ENCODE data around the gene TRIP13. TPM values are rescaled to one million over a fixed set of nuclear protein-coding genes. Genes with fewer than 3 reads are reported as not detected.

The TRIP13 gene
- total and polyA plus RNA-seq, 2 experiments from 2014 or later, result 10.4 to 12.4 TPM

- Histone ChIP-seq H3K4me3 (peak overlapping the region; percentile 61), H3K27ac (no peak overlapping the region), H3K36me3 (peaks cover 36% of the 10 kb centered on the region), H3K27me3 (no peaks in the 10 kb centered on the region), H3K4me1 (ENCODE audit: low read depth) (peaks cover 4% of the 10 kb centered on the region), H3K9me3 (ENCODE audit: low read depth) (no peaks in the 10 kb centered on the region)
- TF ChIP-seq CTCF (IDR thresholded peaks at IDR 0.05; ENCODE audit: low read depth, low read length), result no peak
- DNase-seq (ENCODE audit: low read depth in 1 of 2, low spot score in 1 of 2), result peak in 1 of 2 donors; percentile 4
These were observed 1.4 kb upstream of the TRIP13 start for GRCh38 chr5:891117-891836.

- H3K4me3 ChIP-seq, result peak overlapping the region; percentile 61
- H3K36me3 ChIP-seq, result peaks cover 29% of the 10 kb centered on the region
- H3K27ac ChIP-seq, result peak overlapping the region; percentile 96
- H3K9me3 ChIP-seq (ENCODE audit: low read depth), result no peaks in the 10 kb centered on the region
- H3K4me1 ChIP-seq (ENCODE audit: low read depth), result peaks cover 4% of the 10 kb centered on the region
- DNase-seq (ENCODE audit: low read depth in 1 of 2, low spot score in 1 of 2), result peak; percentile 30 to 34
- TF ChIP-seq CTCF (IDR thresholded peaks at IDR 0.05; ENCODE audit: low read depth, low read length), result no peak
- no peaks in the 10 kb centered on the region for H3K27me3 ChIP-seq
These were observed 769 bp upstream of the TRIP13 start for GRCh38 chr5:891837-892393.

- H3K4me3 ChIP-seq, result peak overlapping the region; percentile 61
- H3K4me1 ChIP-seq (ENCODE audit: low read depth), result peaks cover 4% of the 10 kb centered on the region
- no peaks in the 10 kb centered on the region for H3K27me3 ChIP-seq
- TF ChIP-seq CTCF (IDR thresholded peaks at IDR 0.05; ENCODE audit: low read depth, low read length), result no peak
- no peak overlapping the region for H3K27ac ChIP-seq
- H3K9me3 ChIP-seq (ENCODE audit: low read depth), result no peaks in the 10 kb centered on the region
- no peak for DNase-seq (ENCODE audit: low read depth in 1 of 2, low spot score in 1 of 2)
- H3K36me3 ChIP-seq, result peaks cover 18% of the 10 kb centered on the region
These were observed 438 bp downstream of the TRIP13 start for GRCh38 chr5:893137-893506.

GRCh38 chr5:893711-894110, 1.0 kb downstream of the TRIP13 start:
- TF ChIP-seq CTCF (IDR thresholded peaks at IDR 0.05; ENCODE audit: low read depth, low read length), result no peak
- H3K4me3 ChIP-seq, result no peak overlapping the region
- DNase-seq (ENCODE audit: low read depth in 1 of 2, low spot score in 1 of 2), result no peak
- H3K4me1 ChIP-seq (ENCODE audit: low read depth), result peaks cover 4% of the 10 kb centered on the region
- no peaks in the 10 kb centered on the region for H3K27me3 ChIP-seq
- H3K9me3 ChIP-seq (ENCODE audit: low read depth), result no peaks in the 10 kb centered on the region
- peaks cover 13% of the 10 kb centered on the region for H3K36me3 ChIP-seq
- no peak overlapping the region for H3K27ac ChIP-seq

GRCh38 chr5:900781-901180, 8.1 kb downstream of the TRIP13 start:
- no peaks in the 10 kb centered on the region for H3K9me3 ChIP-seq (ENCODE audit: low read depth)
- no peaks in the 10 kb centered on the region for H3K4me1 ChIP-seq (ENCODE audit: low read depth)
- H3K4me3 ChIP-seq, result no peak overlapping the region
- H3K27me3 ChIP-seq, result no peaks in the 10 kb centered on the region
- no peaks in the 10 kb centered on the region for H3K36me3 ChIP-seq
- H3K27ac ChIP-seq, result no peak overlapping the region
- TF ChIP-seq CTCF (IDR thresholded peaks at IDR 0.05; ENCODE audit: low read depth, low read length), result no peak
- no peak for DNase-seq (ENCODE audit: low read depth in 1 of 2, low spot score in 1 of 2)

All from cardiac muscle cell (in vitro differentiated cells and primary cell).